A204.1 (cell line): Measurements from ENCODE around the gene SCAF1.

Experiments used
- FAIRE-seq: peaks from 2 replicates; lab custom pipeline; 2012; peaks lifted over from hg19 to GRCh38; lab: Jason Lieb, UNC

SCAF1 gene

DNA sequence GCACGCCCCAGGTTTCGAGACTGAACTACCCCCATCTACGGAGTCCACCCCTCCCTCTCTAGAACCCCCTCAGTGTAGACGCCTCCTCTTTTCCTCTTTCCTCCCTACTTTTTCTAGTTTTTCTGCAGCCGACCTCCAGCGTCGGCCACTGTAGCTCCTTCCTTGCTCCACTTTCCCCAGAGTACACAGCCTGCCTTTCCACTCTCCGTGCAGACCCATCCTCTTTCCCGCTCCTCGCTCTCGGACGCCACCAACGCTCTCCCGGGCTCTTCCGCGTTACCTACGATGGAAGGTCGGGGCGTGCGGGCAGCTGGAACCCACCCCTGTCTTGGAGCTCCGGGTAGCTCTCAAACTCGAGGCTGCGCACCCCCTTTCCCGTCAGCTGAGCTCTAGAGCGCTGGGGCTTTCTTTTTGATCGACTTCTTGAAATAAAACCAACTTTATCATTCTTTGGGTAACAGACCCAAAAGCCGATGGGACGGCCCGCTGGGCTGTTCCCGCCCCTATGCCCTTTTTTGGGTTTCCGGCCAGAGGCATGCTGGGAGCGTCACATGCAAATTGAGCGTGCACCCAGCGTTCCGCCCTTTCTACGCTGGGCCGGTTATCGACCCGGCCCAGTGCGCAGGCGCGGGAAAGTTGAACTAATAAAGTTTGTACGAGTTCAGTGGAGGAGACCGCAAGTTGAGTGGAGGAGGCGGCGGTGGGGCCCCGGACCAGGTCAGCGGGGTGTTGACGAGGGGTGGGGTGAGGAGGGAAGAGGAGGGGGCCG lies 23.5 kb downstream of the SCAF1 start, which contains the start of the genes BCL2L12 and IRF3:
Gene BCL2L12 (plus strand): TSS at position 583 of the 769 bp plus-strand sequence. CDS start 760 bp downstream, outside the sequence.
Gene IRF3 (minus strand): TSS at position 507 of the 769 bp plus-strand sequence. CDS start 1,019 bp downstream, outside the sequence.
- peak; percentile 98 for FAIRE-seq

- FAIRE-seq: no peak
Observed at GRCh38 chr19:49666120-49666444, 24.1 kb downstream of the SCAF1 start.

DNA sequence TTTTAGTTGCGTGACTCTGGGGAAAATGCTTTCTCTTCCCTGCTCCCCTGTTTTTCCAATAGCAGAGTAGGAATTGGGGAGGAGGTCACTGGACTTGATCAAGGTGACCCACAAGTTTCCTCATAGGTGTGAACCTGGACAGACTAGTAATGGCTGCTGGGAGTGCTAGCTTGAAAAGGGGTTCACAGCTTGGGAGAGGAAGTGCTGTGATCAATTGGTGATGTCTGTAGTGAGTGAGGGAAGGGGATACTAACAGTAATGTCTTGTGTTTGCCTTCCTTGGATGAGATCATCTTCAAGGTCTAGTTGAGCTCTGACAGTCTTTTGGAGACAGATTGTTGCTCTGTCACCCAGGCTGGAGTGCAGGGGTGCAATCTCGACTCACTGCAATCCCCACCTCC lies 25.5 kb downstream of the SCAF1 start:
- FAIRE-seq: no peak

DNA sequence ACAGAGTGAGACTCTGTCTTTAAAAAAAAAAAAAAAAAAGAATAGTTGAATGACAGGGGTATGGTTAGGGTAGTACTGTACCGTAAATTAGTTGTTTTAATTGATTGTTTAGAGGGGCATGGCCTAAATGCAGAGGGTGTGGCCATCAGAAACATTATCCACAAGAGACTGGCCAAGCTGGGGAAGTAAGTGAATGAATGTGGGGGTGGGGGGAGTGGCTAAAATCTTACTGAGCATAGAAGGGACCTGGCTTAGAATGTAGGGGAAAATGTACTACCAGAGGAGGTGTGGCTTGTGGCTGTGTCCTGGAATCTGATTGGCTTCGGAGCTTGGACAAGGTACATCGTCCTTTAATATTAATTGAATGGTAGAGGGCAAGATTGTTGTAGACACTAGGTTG lies 27.5 kb downstream of the SCAF1 start:
- FAIRE-seq: no peak

DNA sequence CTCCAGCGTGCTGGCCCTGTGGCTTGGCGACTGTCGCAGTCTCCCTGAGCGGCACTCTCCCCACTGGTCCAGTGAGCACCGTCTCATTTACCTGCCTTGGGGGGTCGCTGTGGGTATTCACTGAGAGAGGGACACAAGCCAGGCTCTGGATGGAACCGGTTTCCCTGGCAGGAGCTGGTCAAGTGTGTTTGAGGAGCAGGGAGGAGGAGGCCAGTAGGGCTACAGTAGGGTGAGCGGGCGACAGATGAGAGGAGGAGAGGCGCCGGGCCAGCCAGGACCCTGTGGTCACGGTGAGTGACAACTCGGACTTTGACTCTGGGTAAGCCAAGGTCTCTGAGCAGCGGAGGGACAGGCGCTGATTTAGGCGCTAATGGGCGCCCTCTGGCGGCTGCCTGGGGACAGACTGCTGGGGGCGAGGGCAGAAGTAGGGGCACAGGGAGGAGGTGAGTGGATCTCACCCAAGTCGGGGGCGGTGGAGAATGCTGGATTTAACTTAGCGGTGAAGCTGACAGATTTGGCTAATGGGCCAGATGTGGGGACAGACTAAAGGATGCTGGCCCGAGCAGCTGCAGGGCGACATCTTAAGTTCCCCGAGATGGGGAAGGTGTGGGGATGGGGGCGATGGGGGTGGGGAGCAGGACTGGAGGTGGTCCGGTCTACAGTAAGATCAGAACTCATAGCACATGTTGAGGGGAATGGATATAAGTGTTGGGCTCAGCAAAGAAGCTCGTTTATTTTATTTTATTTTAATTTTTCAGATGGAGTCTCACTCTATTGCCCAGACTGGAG lies 30.3 kb downstream of the SCAF1 start:
- FAIRE-seq: no peak

- peak; percentile 54 for FAIRE-seq
Observed at GRCh38 chr19:49676136-49676783, 34.3 kb downstream of the SCAF1 start.

DNA sequence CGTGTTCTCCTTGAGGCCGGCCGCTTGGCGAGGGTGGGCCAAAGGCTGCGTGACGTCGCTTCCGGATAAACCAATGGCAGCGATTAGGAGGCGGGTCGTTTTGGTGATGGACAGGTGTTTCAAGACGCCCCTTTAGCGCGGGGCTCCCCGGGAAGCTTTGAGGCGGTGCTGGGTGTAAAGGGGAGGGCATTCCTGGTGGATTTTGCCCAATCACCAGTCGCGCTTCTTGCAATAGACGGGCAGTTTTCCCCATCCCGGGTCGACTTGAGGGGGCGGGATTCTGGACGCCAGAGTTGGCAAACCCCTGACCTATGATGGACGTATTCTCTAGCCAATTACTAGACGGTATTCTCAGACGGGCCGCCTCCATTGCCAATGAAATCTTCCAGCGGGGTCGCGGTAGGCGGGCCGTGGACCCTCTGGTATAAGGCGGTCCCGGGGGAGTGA lies 34.8 kb downstream of the SCAF1 start:
- FAIRE-seq: peak; percentile 99

GRCh38 chr19:49677231-49677900 lies 35.4 kb downstream of the SCAF1 start, which contains the start of gene PRMT1:
TSS of gene PRMT1 (plus strand) at chr19:49677271. CDS start at chr19:49677281, 10 bp downstream.
- no peak for FAIRE-seq

GRCh38 chr19:49677901-49678674 lies 36.1 kb downstream of the SCAF1 start:
- FAIRE-seq: no peak

- FAIRE-seq: no peak
Observed at GRCh38 chr19:49678985-49679770, 37.2 kb downstream of the SCAF1 start.

- no peak for FAIRE-seq
Observed at GRCh38 chr19:49679771-49680413, 37.9 kb downstream of the SCAF1 start.

DNA sequence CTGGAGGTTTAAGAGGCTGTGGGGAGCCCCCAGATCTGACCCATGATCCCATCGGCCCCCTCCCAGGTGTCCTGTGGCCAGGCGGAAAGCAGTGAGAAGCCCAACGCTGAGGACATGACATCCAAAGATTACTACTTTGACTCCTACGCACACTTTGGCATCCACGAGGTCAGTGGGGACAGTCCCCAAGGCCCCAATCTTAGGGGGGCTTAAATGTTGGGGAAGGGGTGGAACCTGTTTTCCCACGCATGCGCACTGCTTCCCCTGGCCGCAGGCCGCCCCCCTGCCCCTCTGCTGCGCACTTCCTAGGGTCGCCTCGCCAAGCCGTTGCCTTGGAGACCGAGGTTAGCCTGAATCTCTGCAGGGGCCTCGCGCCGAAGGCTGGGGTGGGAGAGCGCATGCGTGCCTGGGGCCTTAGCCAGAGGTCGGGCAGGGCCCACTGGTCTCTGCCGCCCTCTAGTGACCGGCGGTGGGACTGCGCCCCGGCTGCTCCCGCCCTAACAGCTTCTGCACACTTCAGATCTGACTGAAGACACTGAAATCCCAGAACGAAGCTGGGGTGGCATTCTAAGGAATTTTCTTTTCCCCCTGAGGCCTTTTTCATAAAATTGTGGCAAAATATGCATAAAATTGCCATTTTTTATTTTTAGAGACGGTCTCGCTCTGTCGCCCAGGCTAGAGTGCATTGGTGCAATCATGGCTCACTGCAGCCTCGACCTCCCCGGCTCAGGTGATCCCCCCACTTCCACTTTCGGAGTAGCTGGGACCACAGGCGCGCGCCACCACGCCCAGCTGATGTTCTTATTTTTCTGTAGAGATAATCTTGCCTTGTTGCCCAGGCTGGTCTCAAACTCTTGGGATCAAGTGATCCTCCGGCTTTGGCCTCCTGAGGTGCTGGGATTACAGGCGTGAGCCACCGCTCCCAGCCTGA lies 38.7 kb downstream of the SCAF1 start:
- FAIRE-seq: no peak

DNA sequence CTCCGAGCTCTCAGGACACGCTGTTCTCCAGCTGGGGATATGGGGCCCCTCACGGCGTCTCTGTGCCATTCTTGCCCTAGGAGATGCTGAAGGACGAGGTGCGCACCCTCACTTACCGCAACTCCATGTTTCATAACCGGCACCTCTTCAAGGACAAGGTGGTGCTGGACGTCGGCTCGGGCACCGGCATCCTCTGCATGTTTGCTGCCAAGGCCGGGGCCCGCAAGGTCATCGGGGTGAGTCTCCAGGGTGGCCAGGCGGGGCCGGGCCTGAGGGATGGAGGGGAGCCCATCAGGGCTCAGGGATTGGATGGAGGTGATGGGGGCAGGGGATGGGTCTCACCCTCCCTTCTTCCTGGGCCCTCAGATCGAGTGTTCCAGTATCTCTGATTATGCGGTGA lies 39.8 kb downstream of the SCAF1 start:
- FAIRE-seq: no peak

GRCh38 chr19:49682274-49682673 lies 40.3 kb downstream of the SCAF1 start:
- FAIRE-seq: no peak

DNA sequence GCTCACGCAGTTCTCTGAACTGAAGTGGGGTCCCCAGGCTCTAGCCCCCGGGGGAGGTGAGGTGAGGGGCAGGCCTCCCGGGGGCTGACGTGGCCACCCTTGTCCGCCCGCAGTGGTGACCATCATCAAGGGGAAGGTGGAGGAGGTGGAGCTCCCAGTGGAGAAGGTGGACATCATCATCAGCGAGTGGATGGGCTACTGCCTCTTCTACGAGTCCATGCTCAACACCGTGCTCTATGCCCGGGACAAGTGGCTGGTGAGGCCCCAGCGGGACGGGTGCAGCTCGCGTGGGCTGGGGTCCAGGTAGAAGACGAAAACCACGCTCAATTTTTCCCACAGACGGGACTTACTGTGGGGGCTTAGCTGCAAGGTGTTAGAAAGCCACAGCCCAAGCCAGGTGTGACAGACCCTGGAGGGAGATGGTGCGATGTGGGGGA lies 41.8 kb downstream of the SCAF1 start:
- no peak for FAIRE-seq

DNA sequence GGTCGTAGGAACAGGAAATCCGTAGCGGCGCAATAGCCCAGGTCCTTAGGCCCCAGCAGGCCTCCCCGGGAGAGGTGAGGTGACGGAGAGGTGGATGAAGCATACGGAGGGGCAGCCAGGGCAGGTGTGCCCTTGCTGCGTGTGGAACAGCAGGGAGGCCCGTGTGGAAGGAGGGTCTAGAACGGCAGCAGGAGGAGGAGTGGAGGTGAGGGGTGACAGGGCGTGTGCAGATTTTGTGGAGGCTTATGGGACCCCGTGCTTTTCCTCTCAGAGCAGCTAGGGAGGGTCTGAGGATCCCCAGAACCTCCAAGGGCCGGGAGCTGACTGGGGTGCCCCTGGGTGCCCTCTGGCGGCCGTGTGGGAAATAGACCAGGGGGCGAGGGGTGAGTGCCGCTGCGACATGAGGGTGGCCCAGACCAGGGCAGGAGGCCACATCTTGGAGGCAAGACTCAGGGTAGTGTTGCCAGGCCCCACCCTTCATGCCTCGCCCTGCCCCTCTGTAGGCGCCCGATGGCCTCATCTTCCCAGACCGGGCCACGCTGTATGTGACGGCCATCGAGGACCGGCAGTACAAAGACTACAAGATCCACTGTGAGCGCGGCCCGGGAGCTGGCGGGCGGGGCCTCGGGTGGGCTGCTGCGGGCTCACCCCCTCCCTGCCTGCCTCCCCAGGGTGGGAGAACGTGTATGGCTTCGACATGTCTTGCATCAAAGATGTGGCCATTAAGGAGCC lies 42.4 kb downstream of the SCAF1 start:
- FAIRE-seq: no peak

GRCh38 chr19:49684983-49685553 lies 43.1 kb downstream of the SCAF1 start:
- no peak for FAIRE-seq

DNA sequence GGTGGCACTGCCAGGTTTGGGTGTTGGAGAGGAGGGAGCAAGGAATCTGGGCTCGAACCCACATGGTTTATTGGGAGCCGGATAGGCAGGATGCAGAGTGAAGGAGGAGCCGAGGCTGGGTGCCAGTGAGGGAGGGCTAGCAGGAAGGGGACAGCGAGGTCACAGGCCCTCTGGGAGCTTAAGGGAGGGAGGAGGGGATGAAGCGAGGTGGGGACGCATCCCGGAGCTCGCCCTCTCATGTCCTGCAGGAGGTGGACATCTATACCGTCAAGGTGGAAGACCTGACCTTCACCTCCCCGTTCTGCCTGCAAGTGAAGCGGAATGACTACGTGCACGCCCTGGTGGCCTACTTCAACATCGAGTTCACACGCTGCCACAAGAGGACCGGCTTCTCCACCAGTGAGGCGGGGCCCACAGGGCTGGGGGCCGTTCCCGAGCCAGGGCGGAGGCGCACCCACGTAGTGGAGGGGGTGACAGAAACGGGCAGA lies 43.9 kb downstream of the SCAF1 start:
- FAIRE-seq: no peak
